ENCODE results near the gene VCL. TPM values are rescaled to one million over a fixed set of nuclear protein-coding genes. Genes with fewer than 3 reads are reported as not detected.

Gene VCL
- total RNA-seq, 1 experiment from 2014 or later = 495 TPM

DNA sequence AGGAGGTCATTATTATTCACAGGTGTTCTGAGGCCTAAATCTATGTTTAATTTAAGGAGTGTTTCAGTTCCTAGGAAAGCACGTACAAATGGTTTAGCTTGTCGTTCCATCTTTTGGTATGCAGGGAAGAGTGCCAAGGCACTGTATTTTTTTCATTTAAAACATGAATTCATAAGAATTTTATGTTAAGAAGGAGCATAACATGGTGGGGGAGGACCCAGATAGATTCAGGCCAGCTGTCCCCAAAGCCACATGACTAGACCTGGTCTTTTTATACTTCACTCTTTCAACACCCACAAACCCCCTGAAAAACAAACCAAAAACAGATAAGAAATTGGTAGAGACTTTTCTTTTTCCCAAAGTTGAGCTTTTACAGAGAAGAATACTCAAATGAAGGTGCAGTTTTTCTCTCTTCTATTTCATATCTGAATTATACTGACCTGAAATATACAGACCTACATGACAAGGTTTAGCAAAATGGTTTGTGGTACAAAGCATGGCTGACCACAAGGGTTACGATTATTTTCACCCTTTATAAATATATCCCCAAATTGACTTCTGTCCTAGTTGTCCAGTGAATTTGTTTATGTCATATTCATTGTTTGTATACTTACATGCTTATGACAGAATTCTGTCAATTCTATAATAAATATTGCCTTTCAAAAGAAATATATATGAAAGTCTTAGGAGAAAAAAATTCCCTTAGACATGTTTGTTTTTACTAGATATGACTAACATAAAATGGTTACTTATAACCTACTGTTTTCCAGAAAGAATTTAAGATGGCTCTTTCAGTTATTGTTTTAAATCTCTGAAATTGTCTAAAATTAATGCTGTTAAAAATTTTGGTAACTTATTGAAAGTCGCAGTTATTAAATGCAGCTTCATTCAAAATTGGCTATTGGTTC is 81.4 kb downstream of the VCL start:
- H3K36me3 ChIP-seq (ENCODE audit: control insufficient read depth, insufficient read depth, low read length) = peaks cover 57% of the 10 kb centered on the region
- ChIA-PET POLR2A (interaction anchor here (0.9 kb wide), 1 partner anchor 178 kb away, joined by 3 read pairs; no protein-coding TSS in a partner anchor), CTCF (interaction anchor here (0.5 to 2.4 kb wide), 3 partner anchors 177 to 193 kb away, joined by 4 to 13 read pairs (median 4); no protein-coding TSS in a partner anchor)
- DNase-seq (ENCODE audit: low read depth, low spot score) (no peak), ATAC-seq (peak; percentile 64)
- H3K27me3 ChIP-seq (ENCODE audit: control insufficient read depth, insufficient read depth, low read length) = no peaks in the 10 kb centered on the region
- no peak overlapping the region for H3K4me3 ChIP-seq (ENCODE audit: low read depth in 2 of 2, low read length in 2 of 2)
- intact Hi-C loops (cut with micrococcal nuclease; ENCODE audit: unreplicated experiment) (no loop called here), in situ Hi-C loops (cut with HindIII; ENCODE audit: low pct_unique_long_range_greater_than_20kb, low sequenced_read_pairs) (no loop called here)
- TF ChIP-seq SIN3A (IDR thresholded peaks at IDR 0.05; ENCODE audit: borderline replicate concordance, insufficient read depth, low read depth, low read length) = no peak
- no peak for TF ChIP-seq TCF7L2 (IDR thresholded peaks at IDR 0.05; ENCODE audit: low read depth, low read length)
- TF ChIP-seq, protein P1, sequence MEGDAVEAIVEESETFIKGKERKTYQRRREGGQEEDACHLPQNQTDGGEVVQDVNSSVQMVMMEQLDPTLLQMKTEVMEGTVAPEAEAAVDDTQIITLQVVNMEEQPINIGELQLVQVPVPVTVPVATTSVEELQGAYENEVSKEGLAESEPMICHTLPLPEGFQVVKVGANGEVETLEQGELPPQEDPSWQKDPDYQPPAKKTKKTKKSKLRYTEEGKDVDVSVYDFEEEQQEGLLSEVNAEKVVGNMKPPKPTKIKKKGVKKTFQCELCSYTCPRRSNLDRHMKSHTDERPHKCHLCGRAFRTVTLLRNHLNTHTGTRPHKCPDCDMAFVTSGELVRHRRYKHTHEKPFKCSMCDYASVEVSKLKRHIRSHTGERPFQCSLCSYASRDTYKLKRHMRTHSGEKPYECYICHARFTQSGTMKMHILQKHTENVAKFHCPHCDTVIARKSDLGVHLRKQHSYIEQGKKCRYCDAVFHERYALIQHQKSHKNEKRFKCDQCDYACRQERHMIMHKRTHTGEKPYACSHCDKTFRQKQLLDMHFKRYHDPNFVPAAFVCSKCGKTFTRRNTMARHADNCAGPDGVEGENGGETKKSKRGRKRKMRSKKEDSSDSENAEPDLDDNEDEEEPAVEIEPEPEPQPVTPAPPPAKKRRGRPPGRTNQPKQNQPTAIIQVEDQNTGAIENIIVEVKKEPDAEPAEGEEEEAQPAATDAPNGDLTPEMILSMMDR (IDR thresholded peaks at IDR 0.05) = no peak
- TF ChIP-seq, protein P2, sequence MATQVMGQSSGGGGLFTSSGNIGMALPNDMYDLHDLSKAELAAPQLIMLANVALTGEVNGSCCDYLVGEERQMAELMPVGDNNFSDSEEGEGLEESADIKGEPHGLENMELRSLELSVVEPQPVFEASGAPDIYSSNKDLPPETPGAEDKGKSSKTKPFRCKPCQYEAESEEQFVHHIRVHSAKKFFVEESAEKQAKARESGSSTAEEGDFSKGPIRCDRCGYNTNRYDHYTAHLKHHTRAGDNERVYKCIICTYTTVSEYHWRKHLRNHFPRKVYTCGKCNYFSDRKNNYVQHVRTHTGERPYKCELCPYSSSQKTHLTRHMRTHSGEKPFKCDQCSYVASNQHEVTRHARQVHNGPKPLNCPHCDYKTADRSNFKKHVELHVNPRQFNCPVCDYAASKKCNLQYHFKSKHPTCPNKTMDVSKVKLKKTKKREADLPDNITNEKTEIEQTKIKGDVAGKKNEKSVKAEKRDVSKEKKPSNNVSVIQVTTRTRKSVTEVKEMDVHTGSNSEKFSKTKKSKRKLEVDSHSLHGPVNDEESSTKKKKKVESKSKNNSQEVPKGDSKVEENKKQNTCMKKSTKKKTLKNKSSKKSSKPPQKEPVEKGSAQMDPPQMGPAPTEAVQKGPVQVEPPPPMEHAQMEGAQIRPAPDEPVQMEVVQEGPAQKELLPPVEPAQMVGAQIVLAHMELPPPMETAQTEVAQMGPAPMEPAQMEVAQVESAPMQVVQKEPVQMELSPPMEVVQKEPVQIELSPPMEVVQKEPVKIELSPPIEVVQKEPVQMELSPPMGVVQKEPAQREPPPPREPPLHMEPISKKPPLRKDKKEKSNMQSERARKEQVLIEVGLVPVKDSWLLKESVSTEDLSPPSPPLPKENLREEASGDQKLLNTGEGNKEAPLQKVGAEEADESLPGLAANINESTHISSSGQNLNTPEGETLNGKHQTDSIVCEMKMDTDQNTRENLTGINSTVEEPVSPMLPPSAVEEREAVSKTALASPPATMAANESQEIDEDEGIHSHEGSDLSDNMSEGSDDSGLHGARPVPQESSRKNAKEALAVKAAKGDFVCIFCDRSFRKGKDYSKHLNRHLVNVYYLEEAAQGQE (IDR thresholded peaks at IDR 0.05; ENCODE audit: insufficient read depth in 1 of 2, low read depth in 2 of 2, low read length in 1 of 2) = no peak
- no peak for TF ChIP-seq POLR2AphosphoS5 (IDR thresholded peaks at IDR 0.05; ENCODE audit: low read depth, low read length)
- peak overlapping the region; percentile 70 for H3K27ac ChIP-seq (ENCODE audit: low read length)
- TSS peak; percentile 12 for BruUV-seq (replicated peaks)
- H3K4me1 ChIP-seq (ENCODE audit: control insufficient read depth, insufficient read depth, low read length) = peaks cover 42% of the 10 kb centered on the region
- H3K9me3 ChIP-seq (ENCODE audit: control insufficient read depth, insufficient read depth, low read depth, low read length) = no peaks in the 10 kb centered on the region

DNA sequence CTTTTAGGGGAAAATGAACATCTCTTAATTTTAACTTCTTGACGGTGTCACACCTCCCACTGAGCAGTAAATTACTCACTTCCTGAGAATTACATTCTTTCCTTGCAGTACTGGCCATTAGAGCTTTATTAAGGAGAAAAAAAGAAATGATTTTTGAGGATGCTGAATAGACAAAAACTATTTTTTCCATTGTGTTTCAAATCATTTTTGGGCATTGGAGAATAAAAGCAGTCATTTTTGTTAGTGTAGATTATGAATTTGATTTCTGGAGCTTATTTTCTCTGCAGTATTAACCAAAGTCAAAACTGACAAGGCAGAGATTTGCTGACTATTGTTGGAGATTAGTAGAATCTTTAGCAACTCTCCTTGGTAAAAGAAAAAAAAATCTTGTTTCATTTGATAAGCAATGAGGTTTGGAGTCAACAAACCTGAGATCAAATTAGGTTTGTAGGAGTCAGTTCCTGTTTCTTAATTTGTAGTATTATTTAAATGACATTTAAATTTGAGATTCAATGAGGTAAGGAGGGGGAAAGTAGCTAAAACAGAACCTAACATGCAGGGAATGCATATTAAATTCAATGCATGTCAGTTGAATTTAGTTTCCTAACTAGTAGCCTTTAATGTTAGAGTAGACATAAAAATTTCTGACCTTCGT is 82.1 kb downstream of the VCL start:
- DNase-seq (ENCODE audit: low read depth, low spot score) = peak; percentile 55
- peaks cover 53% of the 10 kb centered on the region for H3K36me3 ChIP-seq (ENCODE audit: control insufficient read depth, insufficient read depth, low read length)
- H3K4me3 ChIP-seq (ENCODE audit: low read depth in 2 of 2, low read length in 2 of 2) = no peak overlapping the region
- peak; percentile 71; the same call in 1 of the 2 replicates for ATAC-seq
- H3K4me1 ChIP-seq (ENCODE audit: control insufficient read depth, insufficient read depth, low read length) = peaks cover 42% of the 10 kb centered on the region
- CTCF ChIA-PET = interaction anchor here (0.5 to 2.4 kb wide), 3 partner anchors 178 to 194 kb away, joined by 4 to 13 read pairs (median 4); no protein-coding TSS in a partner anchor
- TF ChIP-seq TCF7L2 (IDR thresholded peaks at IDR 0.05; ENCODE audit: low read depth, low read length) (no peak), SIN3A (IDR thresholded peaks at IDR 0.05; ENCODE audit: borderline replicate concordance, insufficient read depth, low read depth, low read length) (no peak), POLR2AphosphoS5 (IDR thresholded peaks at IDR 0.05; ENCODE audit: low read depth, low read length) (no peak)
- TF ChIP-seq, protein P1 (IDR thresholded peaks at IDR 0.05) = no peak
- TF ChIP-seq, protein P2 (IDR thresholded peaks at IDR 0.05; ENCODE audit: insufficient read depth in 1 of 2, low read depth in 2 of 2, low read length in 1 of 2) = no peak
- H3K27ac ChIP-seq (ENCODE audit: low read length) = peak overlapping the region; percentile 70
- H3K27me3 ChIP-seq (ENCODE audit: control insufficient read depth, insufficient read depth, low read length) = no peaks in the 10 kb centered on the region
- in situ Hi-C loops (cut with HindIII; ENCODE audit: low pct_unique_long_range_greater_than_20kb, low sequenced_read_pairs) = no loop called here
- intact Hi-C loops (cut with micrococcal nuclease; ENCODE audit: unreplicated experiment) = loop anchor here (2.0 kb wide), 1 partner anchor 193 kb away; no protein-coding TSS in a partner anchor
- BruUV-seq (replicated peaks) = no TSS peak
- no peaks in the 10 kb centered on the region for H3K9me3 ChIP-seq (ENCODE audit: control insufficient read depth, insufficient read depth, low read depth, low read length)
- POLR2A ChIA-PET = interaction anchor here (0.9 kb wide), 1 partner anchor 179 kb away, joined by 3 read pairs; no protein-coding TSS in a partner anchor

Measured in Panc1 (cell line).